ENCODE data around the gene C16orf92. TPM values are rescaled to one million over a fixed set of nuclear protein-coding genes. Genes with fewer than 3 reads are reported as not detected.

Gene C16orf92
- total RNA-seq, 1 donor from 2014 or later, result not detected

DNA sequence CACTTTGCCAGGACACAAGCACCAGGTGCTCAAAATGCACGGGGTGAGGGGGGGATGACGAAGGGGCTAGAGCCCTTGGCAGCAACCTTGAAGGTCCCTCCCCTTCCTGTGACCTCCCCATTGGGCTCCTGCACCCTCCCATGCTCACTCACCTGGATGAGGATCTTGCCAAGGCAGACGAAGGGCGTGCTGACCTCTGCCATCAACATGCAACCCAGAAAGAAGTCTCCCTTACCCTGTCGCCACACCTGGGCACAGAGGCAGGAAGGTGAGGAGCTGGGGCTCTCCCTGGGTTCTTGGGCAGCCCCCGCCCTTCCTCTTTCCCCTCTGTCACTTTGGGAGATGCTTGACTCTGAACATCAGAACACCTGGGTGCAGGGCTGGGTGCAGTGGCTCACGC is 2.6 kb downstream of the C16orf92 start:
- Histone ChIP-seq H3K27me3 (ENCODE audit: control insufficient read depth in 3 of 3, insufficient read depth in 3 of 3, low read length in 3 of 3) (peaks cover 31 to 43% (median 39%) of the 10 kb centered on the region in 3 donors), H3K36me3 (ENCODE audit: control insufficient read depth in 3 of 3, insufficient read depth in 3 of 3, low read length in 3 of 3) (no peaks in the 10 kb centered on the region), H3K4me3 (ENCODE audit: low read length in 3 of 3) (no peak overlapping the region), H3K27ac (ENCODE audit: low read depth, low read length) (no peak overlapping the region), H3K4me1 (ENCODE audit: control insufficient read depth in 3 of 3, insufficient read depth in 3 of 3, low read length in 3 of 3) (peaks cover 16 to 29% (median 24%) of the 10 kb centered on the region in 3 donors), H3K9me3 (ENCODE audit: control insufficient read depth in 3 of 3, low read length in 3 of 3) (no peaks in the 10 kb centered on the region), H3K9ac (ENCODE audit: low read depth in 1 of 3, low read length in 3 of 3) (no peak overlapping the region)

DNA sequence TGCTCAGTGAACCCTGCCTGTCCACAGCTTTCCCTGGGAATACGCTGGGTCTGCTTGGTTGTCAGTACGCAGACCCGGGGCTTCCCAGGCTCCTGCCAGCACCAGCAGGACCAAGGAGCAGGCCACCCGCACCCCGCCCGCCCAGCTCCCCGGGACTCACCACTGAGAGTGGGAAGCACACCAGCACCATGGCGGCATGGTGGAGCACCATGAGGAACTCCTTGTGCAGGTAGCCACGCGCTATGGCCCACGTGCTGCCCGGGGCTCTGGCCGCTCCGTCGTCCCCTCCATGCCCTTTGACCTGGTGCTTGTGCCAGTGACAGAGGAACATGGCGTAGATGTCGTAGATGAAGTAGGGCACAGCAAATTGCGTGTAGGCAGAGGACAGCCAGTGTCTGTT is 3.5 kb downstream of the C16orf92 start:
- Histone ChIP-seq H3K27ac (ENCODE audit: low read depth, low read length) (no peak overlapping the region), H3K9me3 (ENCODE audit: control insufficient read depth in 3 of 3, low read length in 3 of 3) (no peaks in the 10 kb centered on the region), H3K4me1 (ENCODE audit: control insufficient read depth in 3 of 3, insufficient read depth in 3 of 3, low read length in 3 of 3) (peaks cover 13 to 28% (median 22%) of the 10 kb centered on the region in 3 donors), H3K27me3 (ENCODE audit: control insufficient read depth in 3 of 3, insufficient read depth in 3 of 3, low read length in 3 of 3) (peaks cover 35 to 47% (median 42%) of the 10 kb centered on the region in 3 donors), H3K4me3 (ENCODE audit: low read length in 3 of 3) (no peak overlapping the region), H3K36me3 (ENCODE audit: control insufficient read depth in 3 of 3, insufficient read depth in 3 of 3, low read length in 3 of 3) (no peaks in the 10 kb centered on the region), H3K9ac (ENCODE audit: low read depth in 1 of 3, low read length in 3 of 3) (no peak overlapping the region)

- Histone ChIP-seq H3K9ac (ENCODE audit: low read depth in 1 of 3, low read length in 3 of 3) (no peak overlapping the region), H3K27me3 (ENCODE audit: control insufficient read depth in 3 of 3, insufficient read depth in 3 of 3, low read length in 3 of 3) (peaks cover 44 to 59% (median 54%) of the 10 kb centered on the region in 3 donors), H3K4me1 (ENCODE audit: control insufficient read depth in 3 of 3, insufficient read depth in 3 of 3, low read length in 3 of 3) (peaks cover 15 to 28% (median 18%) of the 10 kb centered on the region in 3 donors), H3K36me3 (ENCODE audit: control insufficient read depth in 3 of 3, insufficient read depth in 3 of 3, low read length in 3 of 3) (no peaks in the 10 kb centered on the region), H3K9me3 (ENCODE audit: control insufficient read depth in 3 of 3, low read length in 3 of 3) (no peaks in the 10 kb centered on the region), H3K4me3 (ENCODE audit: low read length in 3 of 3) (no peak overlapping the region), H3K27ac (ENCODE audit: low read depth, low read length) (no peak overlapping the region)
These were observed 4.8 kb downstream of the C16orf92 start for GRCh38 chr16:30027588-30028437.

GRCh38 chr16:30028438-30029076 is 5.6 kb downstream of the C16orf92 start:
- Histone ChIP-seq H3K4me1 (ENCODE audit: control insufficient read depth in 3 of 3, insufficient read depth in 3 of 3, low read length in 3 of 3) (peaks cover 15 to 28% (median 18%) of the 10 kb centered on the region in 3 donors), H3K4me3 (ENCODE audit: low read length in 3 of 3) (no peak overlapping the region), H3K9ac (ENCODE audit: low read depth in 1 of 3, low read length in 3 of 3) (no peak overlapping the region), H3K36me3 (ENCODE audit: control insufficient read depth in 3 of 3, insufficient read depth in 3 of 3, low read length in 3 of 3) (no peaks in the 10 kb centered on the region), H3K27me3 (ENCODE audit: control insufficient read depth in 3 of 3, insufficient read depth in 3 of 3, low read length in 3 of 3) (peaks cover 45 to 60% (median 59%) of the 10 kb centered on the region in 3 donors), H3K9me3 (ENCODE audit: control insufficient read depth in 3 of 3, low read length in 3 of 3) (no peaks in the 10 kb centered on the region), H3K27ac (ENCODE audit: low read depth, low read length) (no peak overlapping the region)

GRCh38 chr16:30030011-30030685 is 7.2 kb downstream of the C16orf92 start:
- Histone ChIP-seq H3K4me1 (ENCODE audit: control insufficient read depth in 3 of 3, insufficient read depth in 3 of 3, low read length in 3 of 3) (peaks cover 15 to 28% (median 18%) of the 10 kb centered on the region in 3 donors), H3K9me3 (ENCODE audit: control insufficient read depth in 3 of 3, low read length in 3 of 3) (no peaks in the 10 kb centered on the region), H3K36me3 (ENCODE audit: control insufficient read depth in 3 of 3, insufficient read depth in 3 of 3, low read length in 3 of 3) (no peaks in the 10 kb centered on the region), H3K9ac (ENCODE audit: low read depth in 1 of 3, low read length in 3 of 3) (no peak overlapping the region), H3K4me3 (ENCODE audit: low read length in 3 of 3) (no peak overlapping the region), H3K27ac (ENCODE audit: low read depth, low read length) (no peak overlapping the region), H3K27me3 (ENCODE audit: control insufficient read depth in 3 of 3, insufficient read depth in 3 of 3, low read length in 3 of 3) (peaks cover 46 to 66% (median 58%) of the 10 kb centered on the region in 3 donors)

- peaks cover 42 to 61% (median 55%) of the 10 kb centered on the region in 3 donors for H3K27me3 ChIP-seq (ENCODE audit: control insufficient read depth in 3 of 3, insufficient read depth in 3 of 3, low read length in 3 of 3)
- no peak within 1 kb of the TSS for H3K27ac ChIP-seq (ENCODE audit: low read depth, low read length)
- H3K4me3 ChIP-seq (ENCODE audit: low read length in 3 of 3), result no peak within 1 kb of the TSS
- H3K9ac ChIP-seq (ENCODE audit: low read depth in 1 of 3, low read length in 3 of 3), result peak within 1 kb of the TSS in 1 of 3 donors; percentile 8
- H3K36me3 ChIP-seq (ENCODE audit: control insufficient read depth in 3 of 3, insufficient read depth in 3 of 3, low read length in 3 of 3), result no peaks in the 10 kb centered on the region
- peaks cover 15 to 28% (median 18%) of the 10 kb centered on the region in 3 donors for H3K4me1 ChIP-seq (ENCODE audit: control insufficient read depth in 3 of 3, insufficient read depth in 3 of 3, low read length in 3 of 3)
- H3K9me3 ChIP-seq (ENCODE audit: control insufficient read depth in 3 of 3, low read length in 3 of 3), result no peaks in the 10 kb centered on the region
These were observed 7.9 kb downstream of the C16orf92 start, which contains the start of gene TLCD3B for GRCh38 chr16:30030841-30031413. TSS of gene TLCD3B (minus strand) at chr16:30031271. CDS start at chr16:30030527, 744 bp downstream.

DNA sequence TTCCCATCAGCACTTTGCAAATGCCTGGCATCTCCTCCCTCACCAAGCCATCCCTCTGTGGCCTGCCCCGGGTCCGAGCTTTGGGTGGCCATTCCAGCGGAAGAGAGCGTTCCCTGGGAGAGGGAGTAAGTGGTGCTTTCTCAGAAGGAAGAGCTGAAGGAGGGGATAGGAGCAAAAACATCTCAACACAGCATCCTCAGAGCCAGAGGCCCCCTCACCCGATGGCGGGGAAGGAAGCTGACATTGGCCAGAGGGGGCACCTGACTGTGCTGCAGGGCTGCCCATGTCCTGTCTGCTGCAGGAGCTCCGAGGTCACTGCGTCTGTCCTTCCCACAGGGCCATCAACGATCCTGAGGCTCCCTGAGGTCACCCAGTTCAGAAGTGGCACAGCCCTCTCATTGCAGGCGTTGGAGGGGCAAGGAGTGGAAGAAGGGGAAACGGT is 8.5 kb downstream of the C16orf92 start:
- no peaks in the 10 kb centered on the region for H3K9me3 ChIP-seq (ENCODE audit: control insufficient read depth in 3 of 3, low read length in 3 of 3)
- peaks cover 15 to 28% (median 18%) of the 10 kb centered on the region in 3 donors for H3K4me1 ChIP-seq (ENCODE audit: control insufficient read depth in 3 of 3, insufficient read depth in 3 of 3, low read length in 3 of 3)
- peak overlapping the region in 1 of 3 donors; percentile 8 for H3K9ac ChIP-seq (ENCODE audit: low read depth in 1 of 3, low read length in 3 of 3)
- H3K4me3 ChIP-seq (ENCODE audit: low read length in 3 of 3), result no peak overlapping the region
- peaks cover 42 to 60% (median 54%) of the 10 kb centered on the region in 3 donors for H3K27me3 ChIP-seq (ENCODE audit: control insufficient read depth in 3 of 3, insufficient read depth in 3 of 3, low read length in 3 of 3)
- H3K27ac ChIP-seq (ENCODE audit: low read depth, low read length), result no peak overlapping the region
- no peaks in the 10 kb centered on the region for H3K36me3 ChIP-seq (ENCODE audit: control insufficient read depth in 3 of 3, insufficient read depth in 3 of 3, low read length in 3 of 3)

GRCh38 chr16:30032083-30032819 is 9.3 kb downstream of the C16orf92 start:
- H3K27ac ChIP-seq (ENCODE audit: low read depth, low read length), result no peak overlapping the region
- H3K9me3 ChIP-seq (ENCODE audit: control insufficient read depth in 3 of 3, low read length in 3 of 3), result no peaks in the 10 kb centered on the region
- no peak overlapping the region for H3K9ac ChIP-seq (ENCODE audit: low read depth in 1 of 3, low read length in 3 of 3)
- no peak overlapping the region for H3K4me3 ChIP-seq (ENCODE audit: low read length in 3 of 3)
- peaks cover 35 to 56% (median 50%) of the 10 kb centered on the region in 3 donors for H3K27me3 ChIP-seq (ENCODE audit: control insufficient read depth in 3 of 3, insufficient read depth in 3 of 3, low read length in 3 of 3)
- H3K36me3 ChIP-seq (ENCODE audit: control insufficient read depth in 3 of 3, insufficient read depth in 3 of 3, low read length in 3 of 3), result no peaks in the 10 kb centered on the region
- H3K4me1 ChIP-seq (ENCODE audit: control insufficient read depth in 3 of 3, insufficient read depth in 3 of 3, low read length in 3 of 3), result peaks cover 15 to 28% (median 18%) of the 10 kb centered on the region in 3 donors

- no peaks in the 10 kb centered on the region for H3K36me3 ChIP-seq (ENCODE audit: control insufficient read depth in 3 of 3, insufficient read depth in 3 of 3, low read length in 3 of 3)
- H3K4me3 ChIP-seq (ENCODE audit: low read length in 3 of 3), result no peak overlapping the region
- H3K9me3 ChIP-seq (ENCODE audit: control insufficient read depth in 3 of 3, low read length in 3 of 3), result no peaks in the 10 kb centered on the region
- no peak overlapping the region for H3K27ac ChIP-seq (ENCODE audit: low read depth, low read length)
- no peak overlapping the region for H3K9ac ChIP-seq (ENCODE audit: low read depth in 1 of 3, low read length in 3 of 3)
- peaks cover 32 to 50% (median 45%) of the 10 kb centered on the region in 3 donors for H3K27me3 ChIP-seq (ENCODE audit: control insufficient read depth in 3 of 3, insufficient read depth in 3 of 3, low read length in 3 of 3)
- peaks cover 15 to 22% (median 16%) of the 10 kb centered on the region in 3 donors for H3K4me1 ChIP-seq (ENCODE audit: control insufficient read depth in 3 of 3, insufficient read depth in 3 of 3, low read length in 3 of 3)
These were observed 10.3 kb downstream of the C16orf92 start for GRCh38 chr16:30033270-30033669.

All from skeletal muscle tissue (tissue), 4 donors.